HEK293T (cell line): ENCODE results near the gene TFAP2D.

Experiments
- HDGF ChIP-seq: fragments of 450-650 bp; IDR thresholded peaks from 2 replicates; pipeline ENCODE4 v1.6.1; 2017; ENCODE audit warnings: antibody characterized with exemption, borderline replicate concordance
- NFRKB ChIP-seq: fragments of 450-650 bp; IDR thresholded peaks from 2 replicates; pipeline ENCODE4 v1.6.1; 2016; ENCODE audit warnings: mild to moderate bottlenecking, moderate library complexity
- PKNOX1 ChIP-seq: fragments of 450-650 bp; IDR thresholded peaks from 2 replicates; pipeline ENCODE4 v1.6.1; 2016

GRCh38 chr6:50817646-50817950 lies 104.3 kb downstream of the TFAP2D start:
- no peak for TF ChIP-seq NFRKB
- no peak for TF ChIP-seq PKNOX1
- TF ChIP-seq HDGF = no peak
